ENCODE results near the gene EVI2B. TPM values are rescaled to one million over a fixed set of nuclear protein-coding genes. Genes with fewer than 3 reads are reported as not detected.

Gene EVI2B
- total RNA-seq, 2 experiments from 2014 or later = 109 TPM

- H3K36me3 Mint-ChIP-seq (ENCODE audit: low read depth) = no peaks in the 10 kb centered on the region
- H3K4me3 Mint-ChIP-seq = no peak overlapping the region
- no peaks in the 10 kb centered on the region for H3K9me3 Mint-ChIP-seq
- no peaks in the 10 kb centered on the region for H3K27me3 Mint-ChIP-seq
- ChIA-PET POLR2A (no interaction called here), CTCF (interaction anchor here (2.0 kb wide), 1 partner anchor 10 kb away, joined by 5 read pairs; no protein-coding TSS in a partner anchor)
- H3K4me1 Mint-ChIP-seq = peaks cover 1% of the 10 kb centered on the region
- no peak overlapping the region for H3K27ac Mint-ChIP-seq
- no peak for DNase-seq
Measured at GRCh38 chr17:31256936-31257335, 56.9 kb downstream of the EVI2B start.

- Mint-ChIP-seq H3K36me3 (ENCODE audit: low read depth) (peaks cover 4% of the 10 kb centered on the region), H3K4me1 (peaks cover 3% of the 10 kb centered on the region), H3K27me3 (no peaks in the 10 kb centered on the region), H3K27ac (no peak overlapping the region), H3K4me3 (no peak overlapping the region), H3K9me3 (no peaks in the 10 kb centered on the region)
- DNase-seq = no peak
- CTCF ChIA-PET = interaction anchor here (0.6 to 1.2 kb wide), 2 partner anchors 9 to 10 kb away, joined by 3 to 4 read pairs; no protein-coding TSS in a partner anchor
- POLR2A ChIA-PET = no interaction called here
Measured at GRCh38 chr17:31254654-31255053, 59.2 kb downstream of the EVI2B start.

Other genes starting within 250 kb of the EVI2B start
- gene NF1, start 219.1 kb downstream of the EVI2B start, total RNA-seq = 10 to 100 TPM; 22.6 to 25.5 TPM
- under 1 TPM; 0.55 to 0.65 TPM for gene OMG, start 16.8 kb downstream of the EVI2B start, total RNA-seq
- gene EVI2A, start 7.6 kb upstream of the EVI2B start, total RNA-seq = 100 to 1,000 TPM; 109 to 110 TPM
- gene RAB11FIP4, start 77.6 kb upstream of the EVI2B start, total RNA-seq = 10 to 100 TPM; 38.6 to 41.1 TPM